Right lobe of liver (tissue), 4 donors: Measurements from ENCODE around the gene KRT33A.

Experiments
- CTCF ChIP-seq, 4 donors: fragments of 200-600 bp in 3 of 4; fragments of 450-650 bp in 1 of 4; IDR thresholded peaks; one replicate each; pipeline versions ENCODE4 v1.5.1 to v1.8.0; 2016 to 2022; ENCODE audit warnings: antibody characterized with exemption in 4 of 4, mild to moderate bottlenecking in 2 of 4
- POLR2A ChIP-seq: fragments of 450-650 bp; IDR thresholded peaks from one replicate; pipeline ENCODE4 v1.6.1; 2017; ENCODE audit warnings: antibody characterized with exemption, mild to moderate bottlenecking
- donor health status: DM: no; HTN: no; CAD: no.
- donor health status: DM: no; HTN: no; CAD: no.
- donor health status: DM: no; HTN: yes; CAD: no.

- TF ChIP-seq CTCF (IDR thresholded peaks at IDR 0.05) = no peak
- no peak for TF ChIP-seq POLR2A
These were observed 16.0 kb downstream of the KRT33A start for GRCh38 chr17:41334385-41335305.
